Thymus (tissue), 11 donors: ENCODE measurements around the gene IMP3. TPM values are rescaled to one million over a fixed set of nuclear protein-coding genes. Genes with fewer than 3 reads are reported as not detected.

Experiments used
- DNase-seq, 9 donors: peaks; one replicate each; pipeline ENCODE4 v3.0.0-alpha.2; 2013; ENCODE audit warnings: low spot score in 9 of 9, low read depth in 6 of 9, missing footprints in 1 of 9
- H3K27ac ChIP-seq, 2 donors: one replicate each; pipeline ENCODE4 v1.5.1; 2013; ENCODE audit warnings: control low read depth in 1 of 2, low read depth in 1 of 2, low read length in 1 of 2, mild to moderate bottlenecking in 1 of 2, moderate library complexity in 1 of 2
- H3K27me3 ChIP-seq, 2 donors: one replicate each; pipeline ENCODE4 v1.5.1; 2013; ENCODE audit warnings: low read length in 1 of 2; ENCODE audit not compliant: control insufficient read depth in 2 of 2, insufficient read depth in 1 of 2
- H3K36me3 ChIP-seq, 2 donors: one replicate each; pipeline ENCODE4 v1.5.1; 2013; ENCODE audit warnings: low read length in 1 of 2, mild to moderate bottlenecking in 1 of 2, moderate library complexity in 1 of 2; ENCODE audit not compliant: control insufficient read depth in 2 of 2, insufficient read depth in 2 of 2
- H3K4me1 ChIP-seq, 2 donors: one replicate each; pipeline ENCODE4 v1.5.1; 2013; ENCODE audit warnings: low read length in 2 of 2; ENCODE audit not compliant: control insufficient read depth in 2 of 2, insufficient read depth in 2 of 2
- H3K4me3 ChIP-seq, 2 donors: one replicate each; pipeline ENCODE4 v1.5.1; 2013; ENCODE audit warnings: low read length in 2 of 2, control low read depth in 1 of 2, mild to moderate bottlenecking in 1 of 2
- H3K9me3 ChIP-seq, 2 donors: one replicate each; pipeline ENCODE4 v1.5.1; 2013; ENCODE audit warnings: low read length in 1 of 2, mild to moderate bottlenecking in 1 of 2; ENCODE audit not compliant: control insufficient read depth in 2 of 2, insufficient read depth in 1 of 2
- WGBS: extraction: QIAGEN DNeasy Blood & Tissue Kit; methylation state at CpG from one replicate; pipeline ENCODE4 v1.1.7; 2013; 5-methylcytosine and 5-hydroxymethylcytosine counted together
- polyA plus RNA-seq: library from polyadenylated mRNA; stranded (reverse); fragments of 200-250 nt; gene quantifications from one replicate; pipeline ENCODE4 v1.2.3, GENCODE V29; 2013
- total RNA-seq: library from RNA; stranded (reverse); fragments of 120-200 nt; gene quantifications from one replicate; pipeline ENCODE4 v1.2.4, GENCODE V29; 2013
- donor health status: healthy.

Gene IMP3
- total and polyA plus RNA-seq, 2 donors: 81.5 to 97.3 TPM

DNA sequence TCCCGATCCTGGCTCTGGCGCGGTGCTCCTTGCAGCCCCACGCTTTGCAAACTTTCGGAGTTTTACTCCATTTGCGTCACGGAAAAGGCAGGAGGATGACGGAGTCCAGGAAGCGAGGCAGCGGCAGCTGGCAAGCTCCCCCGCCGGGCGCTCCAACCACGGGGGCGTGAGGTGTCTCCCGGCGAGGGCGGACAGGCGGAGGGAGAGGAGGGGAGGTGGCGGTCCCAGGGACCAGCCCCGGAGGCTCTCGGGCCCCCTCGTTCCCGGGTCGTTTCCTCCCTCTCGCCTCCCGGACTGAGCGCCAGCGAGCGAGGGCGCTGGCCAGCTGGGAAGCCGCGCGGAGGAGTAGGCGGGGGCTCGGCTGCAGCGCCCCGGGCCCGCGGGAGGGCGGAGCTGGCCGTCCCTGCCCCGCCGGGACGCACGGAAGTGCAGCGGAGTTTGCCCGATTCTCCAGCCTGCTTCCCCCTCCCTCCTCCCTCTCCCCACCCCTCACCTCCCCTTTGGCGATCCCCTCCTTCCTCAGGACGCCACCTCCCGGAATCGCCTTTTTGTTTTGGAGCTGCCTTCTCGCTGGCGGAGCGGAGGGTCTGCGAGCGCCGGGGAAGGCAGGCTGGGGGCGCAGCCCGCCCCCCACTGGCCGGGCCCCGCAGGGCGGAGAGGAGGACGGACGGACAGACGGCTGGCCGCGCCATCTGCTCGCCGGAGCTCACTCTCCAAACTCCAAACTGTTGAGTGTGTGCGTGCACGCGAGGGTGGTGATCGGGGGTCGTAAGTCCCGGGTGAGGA lies 7.5 kb upstream of the IMP3 start, which contains the start of gene SNX33:
Gene SNX33 (plus strand): TSS at position 543 of the 786 bp plus-strand sequence. CDS start 1,191 bp downstream, outside the sequence.
- no peaks in the 10 kb centered on the region for H3K36me3 ChIP-seq
- H3K27me3 ChIP-seq: peaks cover 20 to 49% of the 10 kb centered on the region in 2 donors
- peaks cover 0 to 7% of the 10 kb centered on the region in 2 donors for H3K9me3 ChIP-seq
- H3K27ac ChIP-seq: peak within 1 kb of the TSS; percentile 65 to 83
- under 1% methylated on average over 76 of the region's 76 CpGs for WGBS
- peak within 1 kb of the TSS; percentile 52 to 63 for H3K4me3 ChIP-seq
- peaks cover 0 to 23% of the 10 kb centered on the region in 2 donors for H3K4me1 ChIP-seq
- peak in 2 of 9 donors; percentile 40 to 63 for DNase-seq

DNA sequence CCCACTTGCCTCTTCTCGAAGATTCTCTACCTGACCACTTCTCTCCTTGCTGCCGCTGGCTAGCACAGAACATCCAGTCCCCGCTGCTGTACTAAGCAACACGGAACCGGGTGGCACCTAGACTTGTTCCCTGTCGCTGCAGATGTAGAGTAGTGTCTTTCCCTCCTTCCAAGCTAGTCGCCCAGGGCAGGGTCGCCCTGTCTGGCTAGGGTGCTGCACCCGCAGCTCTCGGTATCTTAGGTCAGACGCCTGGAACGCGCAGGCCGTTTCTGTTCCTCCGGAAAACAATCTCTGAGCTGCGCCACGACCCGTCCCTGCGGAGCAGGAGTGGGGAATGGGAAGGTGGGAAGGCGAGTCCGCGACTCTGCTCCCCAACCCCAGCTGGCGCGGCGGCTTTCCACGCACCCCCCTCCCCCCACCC lies 6.9 kb upstream of the IMP3 start:
- H3K4me1 ChIP-seq: peaks cover 0 to 17% of the 10 kb centered on the region in 2 donors
- 3% methylated on average over 26 of the region's 26 CpGs for WGBS
- peaks cover 20 to 49% of the 10 kb centered on the region in 2 donors for H3K27me3 ChIP-seq
- peaks cover 0 to 7% of the 10 kb centered on the region in 2 donors for H3K9me3 ChIP-seq
- H3K4me3 ChIP-seq: peak overlapping the region; percentile 52 to 63
- peak overlapping the region; percentile 65 to 83 for H3K27ac ChIP-seq
- no peaks in the 10 kb centered on the region for H3K36me3 ChIP-seq
- no peak for DNase-seq

DNA sequence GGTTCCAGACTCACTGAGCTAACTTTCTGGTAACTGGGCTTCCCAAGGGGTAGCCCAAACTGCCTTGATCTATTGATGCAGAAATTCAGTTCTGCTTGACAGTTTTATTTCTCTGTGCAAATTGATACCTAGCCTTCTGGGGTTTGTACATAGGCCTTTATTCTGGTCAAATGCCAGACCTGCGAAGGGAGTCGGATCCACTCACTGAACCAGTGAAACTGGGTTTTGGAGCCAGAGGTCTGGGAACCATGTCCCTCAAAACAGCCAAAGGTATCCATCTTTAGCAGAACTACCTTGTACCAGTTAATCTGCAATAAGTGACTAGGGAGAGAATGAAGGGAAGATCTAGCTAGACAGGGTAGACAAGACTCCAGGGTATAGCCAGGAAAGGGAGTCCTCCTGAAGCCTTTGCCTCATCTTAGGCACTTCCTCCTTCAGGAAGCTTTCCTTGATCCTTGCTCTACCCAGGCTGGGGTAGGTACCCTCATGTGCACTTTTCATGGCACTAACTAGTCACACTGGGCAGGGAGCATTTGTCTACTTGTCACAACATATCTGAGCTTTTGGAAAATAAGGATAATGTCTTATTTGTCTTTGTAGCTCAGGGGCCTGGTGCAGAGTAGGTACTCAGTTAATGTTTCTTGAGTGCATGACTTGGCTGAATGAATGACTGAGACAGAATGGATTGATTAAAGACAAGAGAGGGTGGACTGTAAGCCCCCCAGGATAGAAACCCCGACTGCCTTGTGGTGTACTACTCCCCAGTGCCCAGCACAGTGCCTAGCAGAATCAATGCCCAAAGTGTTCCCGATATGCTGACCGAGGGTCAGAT lies 6.3 kb upstream of the IMP3 start:
- peaks cover 0 to 12% of the 10 kb centered on the region in 2 donors for H3K4me1 ChIP-seq
- no peaks in the 10 kb centered on the region for H3K36me3 ChIP-seq
- peaks cover 20 to 49% of the 10 kb centered on the region in 2 donors for H3K27me3 ChIP-seq
- no peak for DNase-seq
- H3K27ac ChIP-seq: peak overlapping the region; percentile 65 to 83
- peak overlapping the region; percentile 52 to 63 for H3K4me3 ChIP-seq
- peaks cover 0 to 7% of the 10 kb centered on the region in 2 donors for H3K9me3 ChIP-seq
- WGBS: 62% methylated on average over 5 of the region's 5 CpGs

DNA sequence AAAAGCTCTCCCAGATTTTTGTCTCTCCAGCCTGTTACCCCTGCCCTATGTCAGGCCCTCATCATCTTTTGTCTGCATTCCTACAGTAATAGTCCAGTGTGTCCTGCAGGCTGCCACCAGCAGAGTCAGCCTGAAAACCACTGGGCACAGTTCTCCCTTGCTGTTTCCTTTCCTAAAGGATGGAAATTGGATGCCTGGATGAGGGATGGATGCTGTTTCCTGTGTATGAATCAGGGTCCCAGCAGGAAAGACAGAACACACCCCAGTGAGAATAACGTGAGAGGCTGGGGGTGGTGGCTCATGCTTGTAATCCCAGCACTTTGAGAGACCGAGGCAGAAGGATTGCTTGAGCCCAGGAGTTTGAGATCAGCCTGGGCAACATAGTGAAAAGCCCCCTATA lies 4.4 kb upstream of the IMP3 start:
- WGBS: 92% methylated on average over 2 of the region's 2 CpGs
- H3K27ac ChIP-seq: no peak overlapping the region
- no peaks in the 10 kb centered on the region for H3K36me3 ChIP-seq
- H3K27me3 ChIP-seq: peaks cover 20 to 43% of the 10 kb centered on the region in 2 donors
- peaks cover 7 to 13% of the 10 kb centered on the region in 2 donors for H3K4me1 ChIP-seq
- peaks cover 0 to 5% of the 10 kb centered on the region in 2 donors for H3K9me3 ChIP-seq
- H3K4me3 ChIP-seq: no peak overlapping the region
- DNase-seq: no peak

DNA sequence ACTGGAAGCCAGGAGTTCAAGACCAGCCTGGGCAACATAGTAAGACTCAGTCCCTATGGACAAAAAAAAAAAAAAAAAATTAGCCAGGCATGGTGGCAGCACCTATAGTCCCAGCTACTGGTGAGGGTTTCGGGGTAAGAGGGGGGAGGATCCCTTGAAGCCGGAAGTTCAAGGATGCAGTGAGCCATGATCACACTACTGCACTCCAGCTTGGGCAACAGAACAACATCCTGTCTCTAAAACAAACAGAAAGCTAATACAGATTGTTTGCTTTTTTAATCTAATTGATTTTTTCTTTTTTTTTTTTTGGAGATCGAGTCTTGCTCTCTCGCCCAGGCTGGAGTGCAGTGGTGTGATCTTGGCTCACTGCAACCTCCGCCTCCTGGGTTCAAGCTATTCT lies 1.6 kb upstream of the IMP3 start:
- no peak overlapping the region for H3K27ac ChIP-seq
- H3K36me3 ChIP-seq: peaks cover 0 to 13% of the 10 kb centered on the region in 2 donors
- no peak overlapping the region for H3K4me3 ChIP-seq
- H3K9me3 ChIP-seq: no peaks in the 10 kb centered on the region
- H3K4me1 ChIP-seq: peaks cover 23 to 26% of the 10 kb centered on the region in 2 donors
- 92% methylated on average over 5 of the region's 5 CpGs for WGBS
- no peak for DNase-seq
- peaks cover 5 to 16% of the 10 kb centered on the region in 2 donors for H3K27me3 ChIP-seq

DNA sequence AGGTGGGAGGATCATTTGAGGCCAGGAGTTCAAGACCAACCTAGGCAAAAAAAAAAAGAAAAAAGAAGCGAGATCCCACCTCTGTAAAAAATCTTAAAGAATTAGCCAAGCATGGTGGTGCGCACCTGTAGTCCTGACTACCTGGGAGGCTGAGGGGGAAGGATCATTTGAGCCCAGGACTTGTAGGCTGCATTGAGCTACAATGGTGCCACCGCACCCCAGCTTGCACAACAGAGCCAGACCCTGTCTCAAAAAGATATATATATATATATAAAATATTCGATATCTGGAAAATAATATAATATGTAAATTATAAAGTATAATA lies 1.1 kb upstream of the IMP3 start:
- no peaks in the 10 kb centered on the region for H3K9me3 ChIP-seq
- H3K4me1 ChIP-seq: peaks cover 23 to 26% of the 10 kb centered on the region in 2 donors
- DNase-seq: no peak
- H3K4me3 ChIP-seq: no peak overlapping the region
- peaks cover 0 to 13% of the 10 kb centered on the region in 2 donors for H3K36me3 ChIP-seq
- peak overlapping the region; percentile 91 to 94 for H3K27ac ChIP-seq
- H3K27me3 ChIP-seq: peaks cover 2 to 11% of the 10 kb centered on the region in 2 donors
- WGBS: 73% methylated on average over 4 of the region's 4 CpGs

DNA sequence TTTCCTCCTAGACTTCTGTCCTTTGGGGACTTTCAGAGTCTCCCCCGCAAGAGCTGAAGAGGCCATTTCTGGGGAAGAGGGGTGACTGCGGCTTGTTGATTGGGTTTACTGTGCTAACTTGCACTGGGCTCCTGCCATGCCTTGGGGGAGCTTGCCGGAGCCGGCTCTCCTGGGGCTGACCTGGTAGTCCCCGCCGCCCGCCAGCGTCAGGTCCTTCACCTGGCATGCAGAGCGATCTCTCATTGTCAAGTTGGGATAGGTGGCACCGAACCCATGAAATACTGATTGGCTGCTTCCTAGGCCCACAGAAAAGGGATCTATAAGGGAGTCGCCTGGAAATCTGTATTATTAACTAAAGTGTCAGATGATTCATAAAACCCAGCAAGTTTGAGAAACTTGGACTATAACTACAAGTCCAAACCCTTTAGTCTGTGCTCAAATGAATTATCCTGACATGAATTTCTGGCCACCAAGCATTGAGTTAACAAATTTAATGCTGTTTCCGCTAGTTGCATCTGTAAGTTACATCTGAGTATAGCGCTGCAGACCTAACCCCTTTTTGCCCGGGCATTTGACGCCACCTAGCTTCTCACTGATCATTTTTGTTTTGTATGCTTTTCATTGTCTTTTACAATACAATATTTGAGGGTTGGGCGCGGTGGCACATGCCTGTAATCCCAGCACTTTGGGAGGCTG lies 607 bp upstream of the IMP3 start:
- Histone ChIP-seq H3K9me3 (no peaks in the 10 kb centered on the region), H3K36me3 (peaks cover 0 to 13% of the 10 kb centered on the region in 2 donors), H3K4me1 (peaks cover 23 to 26% of the 10 kb centered on the region in 2 donors), H3K27ac (peak overlapping the region; percentile 91 to 94), H3K27me3 (peaks cover 0 to 7% of the 10 kb centered on the region in 2 donors), H3K4me3 (peak overlapping the region; percentile 66 to 68)
- peak in 8 of 9 donors; percentile 48 to 89 (median 70) for DNase-seq
- 1% methylated on average over 17 of the region's 17 CpGs for WGBS

DNA sequence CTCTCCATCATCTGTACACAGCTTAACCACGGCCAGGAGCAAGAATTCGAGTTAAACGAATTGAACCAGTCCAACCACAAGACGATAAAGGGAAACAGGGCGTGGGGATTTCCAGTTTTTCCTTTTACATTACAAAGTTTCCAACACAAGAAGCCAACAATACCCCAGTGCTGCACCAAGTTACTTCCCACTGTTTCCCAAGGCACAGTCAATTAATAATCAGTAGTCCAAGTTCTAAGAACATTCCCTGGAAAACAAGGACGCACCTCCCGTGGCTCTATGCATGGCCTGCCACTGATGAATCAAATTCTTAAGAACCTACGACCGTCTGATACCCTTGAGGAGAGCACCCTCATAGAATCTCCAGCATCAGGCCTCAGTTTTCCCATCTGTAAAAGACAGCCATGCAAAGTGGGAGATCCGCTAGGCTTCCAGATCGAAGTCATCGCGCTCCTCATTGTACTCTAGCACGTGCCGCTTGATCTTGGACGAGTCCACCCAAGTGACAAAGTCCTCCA lies 774 bp downstream of the IMP3 start:
- peaks cover 0 to 13% of the 10 kb centered on the region in 2 donors for H3K36me3 ChIP-seq
- no peak for DNase-seq
- peaks cover 0 to 1% of the 10 kb centered on the region in 2 donors for H3K27me3 ChIP-seq
- H3K27ac ChIP-seq: peak overlapping the region; percentile 91 to 96
- 2% methylated on average over 16 of the region's 16 CpGs for WGBS
- peak overlapping the region; percentile 66 to 68 for H3K4me3 ChIP-seq
- peaks cover 23 to 26% of the 10 kb centered on the region in 2 donors for H3K4me1 ChIP-seq
- no peaks in the 10 kb centered on the region for H3K9me3 ChIP-seq
